ENCODE measurements around the gene CHERP. TPM values are rescaled to one million over a fixed set of nuclear protein-coding genes. Genes with fewer than 3 reads are reported as not detected.

The CHERP gene
- total and polyA plus RNA-seq, 2 donors (not counting 1 experiment from before 2014, with no cell fraction given) = 2.4 to 6.1 TPM

DNA sequence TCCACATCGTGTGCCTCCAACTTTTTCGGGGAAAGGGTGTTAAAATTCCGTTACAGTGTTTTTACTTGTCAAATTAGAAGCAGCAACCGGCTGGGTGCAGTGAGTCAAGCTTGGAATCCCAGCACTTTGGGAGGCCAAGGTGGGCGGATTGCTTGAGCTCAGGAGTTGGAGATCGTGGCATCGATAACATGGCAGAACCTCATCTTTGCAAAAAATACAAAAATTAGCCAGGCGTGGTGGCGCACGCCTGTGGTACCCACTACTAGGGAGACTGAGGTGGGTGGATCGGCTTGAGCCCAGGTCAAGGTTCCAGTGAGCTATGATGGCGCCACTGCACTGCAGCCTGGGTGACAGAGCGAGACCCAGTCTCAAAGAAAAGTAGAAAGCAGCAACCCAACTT lies 31.1 kb upstream of the CHERP start:
- H3K9ac ChIP-seq (ENCODE audit: insufficient read depth, low read length) = peak overlapping the region; percentile 80

DNA sequence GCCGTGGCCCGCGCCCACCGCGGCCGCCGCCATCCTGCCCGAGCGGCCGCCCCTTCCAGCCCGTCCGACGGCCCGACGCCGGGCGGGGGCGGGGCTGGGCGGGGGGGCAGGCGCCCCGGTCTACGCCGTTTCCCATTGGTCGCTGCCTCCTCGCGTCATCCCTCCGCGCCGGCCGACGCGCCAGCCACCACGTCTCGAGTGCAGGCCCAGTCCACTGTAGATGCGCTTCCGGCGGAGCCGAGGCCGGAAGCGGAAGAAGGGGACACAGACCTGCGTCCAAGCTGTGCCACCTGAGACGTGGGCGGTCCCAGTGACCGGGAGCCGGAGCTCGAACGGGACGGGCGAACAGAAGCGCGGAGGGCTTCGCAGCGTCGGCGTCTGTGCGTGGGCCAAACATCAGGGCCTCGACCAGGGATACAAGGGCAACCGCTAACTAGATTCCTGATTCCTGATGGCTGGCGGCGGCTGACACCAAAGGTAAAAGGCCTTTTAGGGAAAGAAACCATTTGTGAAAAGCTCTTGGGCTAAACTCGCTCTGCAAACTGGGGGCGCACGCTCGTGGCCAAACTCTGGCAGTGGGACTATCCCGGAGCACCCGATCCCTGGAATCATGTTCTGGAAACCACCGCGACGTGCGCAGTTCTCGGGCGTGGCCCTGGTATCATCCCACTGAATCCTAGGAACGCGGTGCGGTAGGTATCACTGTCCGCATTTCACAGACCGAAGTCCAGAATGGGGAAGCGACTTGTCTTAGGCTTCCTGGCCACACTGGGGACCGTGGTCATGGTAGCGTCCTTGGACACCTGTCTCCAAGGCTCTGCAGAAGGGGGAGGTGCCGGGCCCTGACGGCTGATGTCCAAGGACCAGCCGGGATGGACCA lies 30.3 kb upstream of the CHERP start, which contains the start of gene SLC35E1:
SLC35E1 (minus strand) TSS at position 84 of the 880 bp plus-strand sequence; CDS start at position 33, 51 bp downstream.
- Histone ChIP-seq H4K20me1 (ENCODE audit: control insufficient read depth, extremely low read depth, insufficient read depth, low read length) (no peaks in the 10 kb centered on the region), H3K36me3 (ENCODE audit: control insufficient read depth, insufficient read depth, low read length) (peaks cover 19% of the 10 kb centered on the region)

More for the DNA sequence above, 31.1 kb upstream of the CHERP start:
- peaks cover 25% of the 10 kb centered on the region for H3K36me3 ChIP-seq (ENCODE audit: control insufficient read depth, insufficient read depth, low read length)
- H3K27ac ChIP-seq (ENCODE audit: insufficient read depth, low read length) = peak overlapping the region; percentile 86
- no peaks in the 10 kb centered on the region for H4K20me1 ChIP-seq (ENCODE audit: control insufficient read depth, extremely low read depth, insufficient read depth, low read length)
- H3K9me3 ChIP-seq (ENCODE audit: control insufficient read depth, insufficient read depth, low read depth, low read length) = no peaks in the 10 kb centered on the region
- no peaks in the 10 kb centered on the region for H3K27me3 ChIP-seq (ENCODE audit: control insufficient read depth, insufficient read depth, low read length)
- DNase-seq (ENCODE audit: low read depth in 2 of 2) = no peak
- peaks cover 79% of the 10 kb centered on the region for H3K79me2 ChIP-seq (ENCODE audit: control insufficient read depth, insufficient read depth, low read length)
- H3K4me3 ChIP-seq (replicated peaks in 1 of 4; ENCODE audit: control extremely low read depth in 1 of 4, insufficient read depth in 1 of 4, low read depth in 3 of 4, low read length in 4 of 4) = peak overlapping the region; percentile 63 to 98 (median 88)
- peaks cover 12% of the 10 kb centered on the region for H3K4me1 ChIP-seq (ENCODE audit: control insufficient read depth, extremely low read depth, insufficient read depth, low read length)
- H3K4me2 ChIP-seq (ENCODE audit: extremely low read depth, insufficient read depth, low read length) = peak overlapping the region; percentile 42
- no peak for TF ChIP-seq EZH2 (IDR thresholded peaks at IDR 0.05; ENCODE audit: low read length, missing control alignments)
- TF ChIP-seq, protein P1, sequence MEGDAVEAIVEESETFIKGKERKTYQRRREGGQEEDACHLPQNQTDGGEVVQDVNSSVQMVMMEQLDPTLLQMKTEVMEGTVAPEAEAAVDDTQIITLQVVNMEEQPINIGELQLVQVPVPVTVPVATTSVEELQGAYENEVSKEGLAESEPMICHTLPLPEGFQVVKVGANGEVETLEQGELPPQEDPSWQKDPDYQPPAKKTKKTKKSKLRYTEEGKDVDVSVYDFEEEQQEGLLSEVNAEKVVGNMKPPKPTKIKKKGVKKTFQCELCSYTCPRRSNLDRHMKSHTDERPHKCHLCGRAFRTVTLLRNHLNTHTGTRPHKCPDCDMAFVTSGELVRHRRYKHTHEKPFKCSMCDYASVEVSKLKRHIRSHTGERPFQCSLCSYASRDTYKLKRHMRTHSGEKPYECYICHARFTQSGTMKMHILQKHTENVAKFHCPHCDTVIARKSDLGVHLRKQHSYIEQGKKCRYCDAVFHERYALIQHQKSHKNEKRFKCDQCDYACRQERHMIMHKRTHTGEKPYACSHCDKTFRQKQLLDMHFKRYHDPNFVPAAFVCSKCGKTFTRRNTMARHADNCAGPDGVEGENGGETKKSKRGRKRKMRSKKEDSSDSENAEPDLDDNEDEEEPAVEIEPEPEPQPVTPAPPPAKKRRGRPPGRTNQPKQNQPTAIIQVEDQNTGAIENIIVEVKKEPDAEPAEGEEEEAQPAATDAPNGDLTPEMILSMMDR (conservative IDR thresholded peaks at IDR 0.05 in 1 of 2, IDR thresholded peaks at IDR 0.05 in 1 of 2; ENCODE audit: low read depth in 1 of 2, low read length in 2 of 2) = no peak
- no peak overlapping the region for H2AFZ ChIP-seq (ENCODE audit: low read length)

DNA sequence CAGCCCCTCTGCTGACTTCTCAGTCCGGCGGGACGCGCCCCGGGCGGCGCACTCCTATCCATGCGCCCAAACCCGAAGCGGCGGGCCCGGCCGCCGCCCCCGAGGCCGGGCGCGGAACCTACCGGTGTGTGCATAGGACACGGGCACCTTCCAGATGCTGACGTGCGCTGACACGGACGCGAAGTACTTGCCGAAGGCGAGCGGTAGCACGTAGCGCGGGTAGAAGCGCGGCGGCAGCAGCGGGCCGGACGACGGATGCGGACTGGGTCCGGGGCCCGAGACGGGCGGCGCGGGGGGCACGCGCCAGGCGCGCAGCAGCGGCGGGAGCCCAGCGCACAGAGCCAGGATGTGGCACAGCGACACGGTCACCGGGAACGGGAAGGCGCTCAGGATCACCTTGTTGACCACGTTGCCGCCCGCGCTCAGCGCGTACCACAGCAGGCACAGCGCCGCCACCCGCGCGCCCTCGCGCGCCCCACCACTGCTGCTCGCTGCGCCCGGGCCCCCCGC lies 29.6 kb upstream of the CHERP start:
- H3K9me3 ChIP-seq (ENCODE audit: control insufficient read depth, insufficient read depth, low read depth, low read length) = no peaks in the 10 kb centered on the region
- no peaks in the 10 kb centered on the region for H4K20me1 ChIP-seq (ENCODE audit: control insufficient read depth, extremely low read depth, insufficient read depth, low read length)
- H3K4me2 ChIP-seq (ENCODE audit: extremely low read depth, insufficient read depth, low read length) = peak overlapping the region; percentile 85
- no peaks in the 10 kb centered on the region for H3K27me3 ChIP-seq (ENCODE audit: control insufficient read depth, insufficient read depth, low read length)
- H3K9ac ChIP-seq (ENCODE audit: insufficient read depth, low read length) = peak overlapping the region; percentile 85
- H3K4me3 ChIP-seq (replicated peaks in 1 of 4; ENCODE audit: control extremely low read depth in 1 of 4, insufficient read depth in 1 of 4, low read depth in 3 of 4, low read length in 4 of 4) = peak overlapping the region; percentile 63 to 76 (median 65)
- TF ChIP-seq EZH2 (IDR thresholded peaks at IDR 0.05; ENCODE audit: low read length, missing control alignments) = no peak
- TF ChIP-seq, protein P1 (conservative IDR thresholded peaks at IDR 0.05 in 1 of 2, IDR thresholded peaks at IDR 0.05 in 1 of 2; ENCODE audit: low read depth in 1 of 2, low read length in 2 of 2) = no peak
- peaks cover 68% of the 10 kb centered on the region for H3K79me2 ChIP-seq (ENCODE audit: control insufficient read depth, insufficient read depth, low read length)
- H3K4me1 ChIP-seq (ENCODE audit: control insufficient read depth, extremely low read depth, insufficient read depth, low read length) = peaks cover 12% of the 10 kb centered on the region
- peak overlapping the region; percentile 72 for H2AFZ ChIP-seq (ENCODE audit: low read length)
- DNase-seq (ENCODE audit: low read depth in 2 of 2) = peak; percentile 12 to 39
- H3K27ac ChIP-seq (ENCODE audit: insufficient read depth, low read length) = peak overlapping the region; percentile 82
- H3K36me3 ChIP-seq (ENCODE audit: control insufficient read depth, insufficient read depth, low read length) = peaks cover 17% of the 10 kb centered on the region

More for the DNA sequence above, 30.3 kb upstream of the CHERP start, which contains the start of gene SLC35E1:
- Histone ChIP-seq H3K4me3 (replicated peaks in 1 of 4; ENCODE audit: control extremely low read depth in 1 of 4, insufficient read depth in 1 of 4, low read depth in 3 of 4, low read length in 4 of 4) (peak within 1 kb of the TSS; percentile 63 to 98 (median 88)), H3K79me2 (ENCODE audit: control insufficient read depth, insufficient read depth, low read length) (peaks cover 73% of the 10 kb centered on the region), H3K27me3 (ENCODE audit: control insufficient read depth, insufficient read depth, low read length) (no peaks in the 10 kb centered on the region), H3K27ac (ENCODE audit: insufficient read depth, low read length) (peak within 1 kb of the TSS; percentile 86), H3K9ac (ENCODE audit: insufficient read depth, low read length) (peak within 1 kb of the TSS; percentile 85), H3K9me3 (ENCODE audit: control insufficient read depth, insufficient read depth, low read depth, low read length) (no peaks in the 10 kb centered on the region), H3K4me2 (ENCODE audit: extremely low read depth, insufficient read depth, low read length) (peak within 1 kb of the TSS; percentile 85), H3K4me1 (ENCODE audit: control insufficient read depth, extremely low read depth, insufficient read depth, low read length) (peaks cover 12% of the 10 kb centered on the region), H2AFZ (ENCODE audit: low read length) (peak within 1 kb of the TSS; percentile 72)
- peak; percentile 93 to 94 for DNase-seq (ENCODE audit: low read depth in 2 of 2)
- TF ChIP-seq EZH2 (IDR thresholded peaks at IDR 0.05; ENCODE audit: low read length, missing control alignments) = no peak
